ENCODE data around the gene LDLRAD4. TPM values are rescaled to one million over a fixed set of nuclear protein-coding genes. Genes with fewer than 3 reads are reported as not detected.

The LDLRAD4 gene
- total RNA-seq, 4 donors from 2014 or later, result 14.0 to 36.9 (median 29.3) TPM

DNA sequence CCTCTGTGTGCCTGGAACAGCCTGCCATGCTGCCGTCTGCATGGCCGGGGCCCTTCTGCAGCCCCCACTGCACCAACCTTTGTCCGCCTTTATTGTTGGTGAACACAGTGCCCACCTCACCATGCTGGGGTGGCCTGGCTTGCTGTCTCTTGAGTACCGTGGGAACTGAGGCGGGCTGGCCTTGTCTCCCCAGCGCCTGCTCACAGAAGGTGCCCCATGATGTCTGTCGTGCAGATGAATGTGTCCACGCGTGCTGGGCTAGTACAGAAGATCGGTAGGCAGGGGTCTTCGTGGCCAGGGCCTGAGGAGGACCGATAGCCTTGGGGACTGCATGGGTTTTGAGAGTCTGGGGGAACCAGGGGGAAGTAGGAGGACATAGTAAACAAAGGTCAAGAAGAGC, 242.4 kb downstream of the LDLRAD4 start:
- no peaks in the 10 kb centered on the region for H3K9me3 ChIP-seq
- no peaks in the 10 kb centered on the region for H3K36me3 ChIP-seq
- no peak overlapping the region for H3K27ac ChIP-seq
- TF ChIP-seq POLR2A (IDR thresholded peaks at IDR 0.05) (no peak), EP300 (IDR thresholded peaks at IDR 0.05) (no peak)
- TF ChIP-seq, protein P1, sequence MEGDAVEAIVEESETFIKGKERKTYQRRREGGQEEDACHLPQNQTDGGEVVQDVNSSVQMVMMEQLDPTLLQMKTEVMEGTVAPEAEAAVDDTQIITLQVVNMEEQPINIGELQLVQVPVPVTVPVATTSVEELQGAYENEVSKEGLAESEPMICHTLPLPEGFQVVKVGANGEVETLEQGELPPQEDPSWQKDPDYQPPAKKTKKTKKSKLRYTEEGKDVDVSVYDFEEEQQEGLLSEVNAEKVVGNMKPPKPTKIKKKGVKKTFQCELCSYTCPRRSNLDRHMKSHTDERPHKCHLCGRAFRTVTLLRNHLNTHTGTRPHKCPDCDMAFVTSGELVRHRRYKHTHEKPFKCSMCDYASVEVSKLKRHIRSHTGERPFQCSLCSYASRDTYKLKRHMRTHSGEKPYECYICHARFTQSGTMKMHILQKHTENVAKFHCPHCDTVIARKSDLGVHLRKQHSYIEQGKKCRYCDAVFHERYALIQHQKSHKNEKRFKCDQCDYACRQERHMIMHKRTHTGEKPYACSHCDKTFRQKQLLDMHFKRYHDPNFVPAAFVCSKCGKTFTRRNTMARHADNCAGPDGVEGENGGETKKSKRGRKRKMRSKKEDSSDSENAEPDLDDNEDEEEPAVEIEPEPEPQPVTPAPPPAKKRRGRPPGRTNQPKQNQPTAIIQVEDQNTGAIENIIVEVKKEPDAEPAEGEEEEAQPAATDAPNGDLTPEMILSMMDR (IDR thresholded peaks at IDR 0.05), result no peak
- DNase-seq (ENCODE audit: low spot score in 2 of 2), result no peak
- H3K4me1 ChIP-seq, result peaks cover 0 to 21% (median 5%) of the 10 kb centered on the region in 4 donors
- 90 to 98% methylated on average over 12 of the region's 12 CpGs for WGBS, 2 donors
- H3K4me3 ChIP-seq, result no peak overlapping the region
- H3K27me3 ChIP-seq, result no peaks in the 10 kb centered on the region

DNA sequence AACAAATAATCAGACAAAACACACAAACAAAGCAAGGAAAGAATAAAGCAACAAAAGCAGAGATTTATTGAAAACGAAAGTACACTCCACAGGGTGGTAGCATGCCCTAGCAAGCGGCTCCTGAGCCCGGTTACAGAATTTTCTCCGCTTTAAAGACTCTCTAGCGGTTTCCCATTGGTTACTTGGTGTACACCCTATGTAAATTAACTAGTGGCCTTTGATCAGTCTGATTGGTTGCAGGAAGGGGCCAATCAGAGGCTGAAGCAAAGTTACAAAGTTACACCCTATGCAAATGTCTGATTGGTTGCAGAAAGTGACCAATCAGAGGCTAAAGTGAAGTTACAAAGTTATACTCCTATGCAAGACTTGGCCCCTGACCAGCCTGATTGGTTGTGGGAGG, 242.9 kb downstream of the LDLRAD4 start:
- Histone ChIP-seq H3K27ac (no peak overlapping the region), H3K36me3 (no peaks in the 10 kb centered on the region), H3K27me3 (no peaks in the 10 kb centered on the region), H3K9me3 (no peaks in the 10 kb centered on the region), H3K4me3 (no peak overlapping the region), H3K4me1 (peaks cover 0 to 21% (median 5%) of the 10 kb centered on the region in 4 donors)
- 89 to 93% methylated on average over 5 of the region's 5 CpGs for WGBS, 2 donors
- no peak for DNase-seq (ENCODE audit: low spot score in 2 of 2)
- no peak for TF ChIP-seq EP300 (IDR thresholded peaks at IDR 0.05)
- TF ChIP-seq, protein P1 (IDR thresholded peaks at IDR 0.05), result no peak
- TF ChIP-seq POLR2A (IDR thresholded peaks at IDR 0.05), result no peak

DNA sequence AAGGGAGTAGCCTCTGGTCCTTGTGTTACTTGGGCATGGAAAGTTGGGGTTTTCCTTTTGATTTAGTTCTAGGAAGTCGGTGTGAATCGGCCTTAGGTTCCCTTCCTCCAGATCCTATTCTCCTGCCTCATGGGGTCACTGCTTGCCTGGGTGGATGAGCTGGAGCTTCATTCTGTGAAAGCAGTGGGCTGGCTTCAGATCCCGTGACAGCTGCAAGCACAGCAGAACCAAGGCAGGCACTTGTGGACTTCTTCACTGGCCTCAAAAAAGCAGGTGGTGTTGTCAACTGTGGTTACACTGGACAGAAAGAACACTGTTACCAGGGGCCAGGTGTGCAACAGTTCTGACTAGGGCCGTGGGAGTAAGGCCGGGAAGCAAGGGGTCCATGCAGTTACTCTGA, 243.4 kb downstream of the LDLRAD4 start:
- no peaks in the 10 kb centered on the region for H3K27me3 ChIP-seq
- H3K4me1 ChIP-seq, result peaks cover 0 to 18% (median 5%) of the 10 kb centered on the region in 4 donors
- no peak for TF ChIP-seq EP300 (IDR thresholded peaks at IDR 0.05)
- H3K9me3 ChIP-seq, result no peaks in the 10 kb centered on the region
- no peak overlapping the region for H3K27ac ChIP-seq
- H3K4me3 ChIP-seq, result no peak overlapping the region
- DNase-seq (ENCODE audit: low spot score in 2 of 2), result no peak
- WGBS, 2 donors, result 86 to 88% methylated on average over 5 of the region's 5 CpGs
- H3K36me3 ChIP-seq, result no peaks in the 10 kb centered on the region

DNA sequence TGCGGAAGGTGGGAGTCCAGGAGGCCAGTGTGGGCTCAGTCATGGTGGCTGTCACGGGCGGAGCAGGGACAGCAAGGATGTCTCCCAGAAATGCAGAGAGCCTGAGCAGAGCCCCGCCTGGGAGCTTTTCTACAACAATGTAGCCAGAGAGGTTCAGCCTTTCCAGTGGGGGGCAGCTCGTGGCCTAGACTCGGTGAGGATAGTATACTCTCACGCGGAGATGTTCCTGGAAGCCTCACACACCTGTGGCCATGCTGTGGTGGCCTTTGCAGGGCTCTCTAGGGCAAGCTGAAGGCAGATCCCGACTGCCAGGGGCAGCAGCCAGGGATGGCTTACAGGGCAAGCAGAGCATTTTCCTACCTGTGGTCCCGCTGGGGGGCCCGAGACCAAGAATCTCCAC, 244.1 kb downstream of the LDLRAD4 start:
- Histone ChIP-seq H3K36me3 (no peaks in the 10 kb centered on the region), H3K4me3 (no peak overlapping the region), H3K4me1 (peaks cover 0 to 18% (median 5%) of the 10 kb centered on the region in 4 donors), H3K27me3 (no peaks in the 10 kb centered on the region), H3K27ac (no peak overlapping the region), H3K9me3 (no peaks in the 10 kb centered on the region)
- TF ChIP-seq, protein P1 (IDR thresholded peaks at IDR 0.05), result no peak
- TF ChIP-seq POLR2A (IDR thresholded peaks at IDR 0.05), result no peak
- no peak for DNase-seq (ENCODE audit: low spot score in 2 of 2)
- WGBS, 2 donors, result 82 to 94% methylated on average over 6 to 8 of the region's 11 CpGs

DNA sequence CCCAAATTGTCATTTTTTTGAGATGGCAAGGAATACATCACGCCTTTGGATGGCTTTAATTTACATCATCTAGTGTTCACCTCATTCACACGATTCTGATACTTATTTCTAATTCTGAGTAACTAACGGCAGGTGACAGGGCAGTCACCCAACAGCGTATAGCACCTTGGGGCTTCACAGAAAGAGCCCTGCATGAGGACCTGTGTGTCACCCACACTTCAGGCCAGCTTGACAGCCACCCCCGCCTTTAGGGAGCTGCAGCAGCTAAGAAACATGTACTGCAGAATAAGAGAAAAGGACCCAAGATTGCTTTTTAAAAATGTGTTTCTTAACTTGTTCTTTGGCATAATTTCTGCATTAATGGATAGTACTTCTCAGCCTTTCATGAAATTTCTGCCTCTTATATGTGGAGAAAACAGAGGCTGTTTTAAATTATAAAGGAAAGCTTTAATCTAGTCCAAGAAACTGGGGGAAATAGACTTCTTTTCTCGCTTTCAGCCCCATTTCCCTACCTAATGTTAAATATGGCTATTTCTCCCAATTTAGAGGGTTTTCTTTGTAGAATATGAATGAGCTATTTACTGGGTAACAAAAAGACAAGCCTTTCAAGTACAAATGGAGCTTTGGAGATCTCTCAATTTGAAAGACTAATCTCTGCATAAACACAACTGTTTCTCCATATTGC, 245.1 kb downstream of the LDLRAD4 start:
- 78% methylated on average over 6 of the region's 6 CpGs for WGBS, 2 donors
- no peaks in the 10 kb centered on the region for H3K27me3 ChIP-seq
- no peak overlapping the region for H3K27ac ChIP-seq
- TF ChIP-seq, protein P1 (IDR thresholded peaks at IDR 0.05), result no peak
- no peak for TF ChIP-seq EP300 (IDR thresholded peaks at IDR 0.05)
- no peak for TF ChIP-seq POLR2A (IDR thresholded peaks at IDR 0.05)
- peaks cover 0 to 18% (median 5%) of the 10 kb centered on the region in 4 donors for H3K4me1 ChIP-seq
- no peaks in the 10 kb centered on the region for H3K36me3 ChIP-seq
- no peak overlapping the region for H3K4me3 ChIP-seq
- no peak for DNase-seq (ENCODE audit: low spot score in 2 of 2)
- H3K9me3 ChIP-seq, result no peaks in the 10 kb centered on the region

Data from tibial nerve (tissue), 4 donors.